Upper lobe of left lung (tissue), 4 donors: ENCODE results near the gene ISL2.

Experiments used
- EP300 ChIP-seq, 4 donors: sonication (generic); formaldehyde crosslinking; IDR thresholded peaks; one replicate each; pipeline ENCODE4 v1.5.1; 2017; ENCODE audit warnings: antibody characterized with exemption in 4 of 4, control low read depth in 2 of 4
- POLR2A ChIP-seq, 4 donors: fragments of 450-650 bp; IDR thresholded peaks; one replicate each; pipeline ENCODE4 v1.5.1; 2016 to 2017; ENCODE audit warnings: antibody characterized with exemption in 4 of 4, mild to moderate bottlenecking in 2 of 4
- POLR2AphosphoS5 ChIP-seq, 2 donors: sonication (generic); formaldehyde crosslinking; IDR thresholded peaks; one replicate each; pipeline ENCODE4 v1.5.1; 2017; ENCODE audit warnings: antibody characterized with exemption in 2 of 2
- TF ChIP-seq, protein P1 (sequence below), 6 experiments: fragments of 450-650 bp in 4 of 6; fragments of 200-600 bp in 2 of 6; sonication (generic) in 2 of 6; IDR thresholded peaks; one replicate each; pipeline ENCODE4 v1.5.1; 2016 to 2019; ENCODE audit warnings: antibody characterized with exemption in 6 of 6

DNA sequence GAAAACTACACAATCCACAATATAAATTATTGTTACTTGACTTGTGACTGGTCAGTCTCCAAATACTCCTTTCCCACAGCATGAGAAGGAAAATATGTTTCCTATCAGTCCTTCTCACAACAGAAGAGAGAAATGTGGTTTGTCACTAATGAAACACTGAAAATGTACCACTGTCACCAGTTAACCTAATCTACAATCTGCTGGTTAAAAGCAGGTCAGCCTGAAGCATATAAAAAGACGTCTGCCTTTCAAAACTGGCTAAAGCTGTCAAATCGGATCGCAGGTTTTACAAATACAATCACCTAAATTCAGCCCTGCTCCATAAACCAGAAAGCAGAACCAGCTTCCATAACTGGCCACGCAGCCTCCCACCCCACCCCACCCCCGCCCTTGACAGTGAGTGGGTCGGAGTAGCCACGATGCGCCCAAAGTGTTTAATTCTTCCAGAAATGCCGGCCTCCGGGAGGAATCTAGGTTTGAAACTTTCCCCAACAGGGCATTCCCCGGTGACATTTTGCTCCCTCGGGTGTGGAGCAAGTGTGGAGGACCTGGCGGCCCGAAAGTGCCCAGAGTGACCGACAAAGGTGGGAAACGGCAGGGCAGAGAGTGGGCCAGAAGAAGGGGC lies 26.0 kb upstream of the ISL2 start:
- TF ChIP-seq POLR2A (IDR thresholded peaks at IDR 0.05) (no peak), POLR2AphosphoS5 (IDR thresholded peaks at IDR 0.05) (no peak), EP300 (IDR thresholded peaks at IDR 0.05) (no peak)
- TF ChIP-seq, protein P1, sequence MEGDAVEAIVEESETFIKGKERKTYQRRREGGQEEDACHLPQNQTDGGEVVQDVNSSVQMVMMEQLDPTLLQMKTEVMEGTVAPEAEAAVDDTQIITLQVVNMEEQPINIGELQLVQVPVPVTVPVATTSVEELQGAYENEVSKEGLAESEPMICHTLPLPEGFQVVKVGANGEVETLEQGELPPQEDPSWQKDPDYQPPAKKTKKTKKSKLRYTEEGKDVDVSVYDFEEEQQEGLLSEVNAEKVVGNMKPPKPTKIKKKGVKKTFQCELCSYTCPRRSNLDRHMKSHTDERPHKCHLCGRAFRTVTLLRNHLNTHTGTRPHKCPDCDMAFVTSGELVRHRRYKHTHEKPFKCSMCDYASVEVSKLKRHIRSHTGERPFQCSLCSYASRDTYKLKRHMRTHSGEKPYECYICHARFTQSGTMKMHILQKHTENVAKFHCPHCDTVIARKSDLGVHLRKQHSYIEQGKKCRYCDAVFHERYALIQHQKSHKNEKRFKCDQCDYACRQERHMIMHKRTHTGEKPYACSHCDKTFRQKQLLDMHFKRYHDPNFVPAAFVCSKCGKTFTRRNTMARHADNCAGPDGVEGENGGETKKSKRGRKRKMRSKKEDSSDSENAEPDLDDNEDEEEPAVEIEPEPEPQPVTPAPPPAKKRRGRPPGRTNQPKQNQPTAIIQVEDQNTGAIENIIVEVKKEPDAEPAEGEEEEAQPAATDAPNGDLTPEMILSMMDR (IDR thresholded peaks at IDR 0.05), result no peak
